NCI-H2107 treated with DMSO at 0.1 percent for 48 hours (cell line): ENCODE results near the gene NHEJ1.
"Not testable (repeated sequence)": the region's sequence is repeated elsewhere in the genome, so short reads cannot be mapped to it uniquely, and the experiment has no call there.

ENCODE experiments used
- DNase-seq: peaks from one replicate; lab custom pipeline; 2025; ENCODE audit not compliant: unreplicated experiment; lab: John Stamatoyannopoulos, UW

Gene NHEJ1

DNA sequence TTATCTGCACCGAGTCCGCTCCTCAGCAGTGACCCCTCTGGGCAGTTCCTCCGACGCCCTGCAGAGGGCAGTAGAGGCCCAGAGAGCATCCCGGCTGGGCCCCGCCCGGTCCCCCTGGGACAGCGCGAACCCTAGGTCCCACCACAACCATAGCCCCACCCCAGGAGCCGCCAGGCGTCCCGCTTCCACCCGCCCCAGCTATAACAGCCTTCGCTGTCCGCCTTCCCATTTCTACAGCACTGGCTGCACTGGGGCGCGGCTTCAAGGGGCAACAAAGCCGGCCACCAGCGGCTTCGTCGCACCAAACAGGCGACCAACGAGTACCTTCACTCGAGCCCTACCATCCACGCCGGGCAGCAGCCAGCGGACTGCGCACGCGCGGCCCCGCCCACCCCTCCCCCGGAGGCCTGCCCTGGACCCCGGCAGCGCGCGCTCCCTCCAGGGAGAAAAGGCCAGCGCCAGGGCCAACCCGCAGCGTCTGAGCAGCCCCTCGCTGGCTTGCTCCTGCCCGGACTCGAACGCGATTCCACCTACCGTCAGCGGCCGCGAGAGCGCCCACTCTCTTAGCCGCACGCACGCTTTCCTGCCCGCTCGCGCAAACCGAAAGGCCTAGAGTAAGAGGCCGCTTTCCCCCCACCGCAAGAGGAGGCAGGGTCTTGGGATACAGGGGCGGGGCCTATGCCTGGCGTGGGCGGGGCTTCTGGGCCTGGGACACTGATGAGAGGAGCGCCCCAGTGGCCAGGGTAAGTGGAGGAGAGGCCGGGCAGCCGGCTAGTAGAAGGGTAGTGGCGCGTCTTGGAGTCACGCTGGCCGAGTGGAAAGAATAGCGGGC is at the start of gene NHEJ1:
TSS of gene NHEJ1 (minus strand) at position 630 of the 832 bp plus-strand sequence. CDS start 2,453 bp downstream, outside the sequence.
- DNase-seq, result peak; percentile 50

GRCh38 chr2:219209236-219210195 is 48.9 kb upstream of the NHEJ1 start:
- DNase-seq, result no peak

GRCh38 chr2:219207884-219208740 is 47.5 kb upstream of the NHEJ1 start:
- no peak for DNase-seq

- DNase-seq, result no peak
These were observed 46.7 kb upstream of the NHEJ1 start for GRCh38 chr2:219207134-219207883.

- DNase-seq, result peak; percentile 62
These were observed 45.9 kb upstream of the NHEJ1 start, which contains the start of gene ZFAND2B for GRCh38 chr2:219206328-219207133. Gene ZFAND2B, plus strand, starts transcription at chr2:219206782. Its CDS starts 206 bp downstream, at chr2:219206988.

- no peak for DNase-seq
These were observed 45.3 kb upstream of the NHEJ1 start for GRCh38 chr2:219205981-219206327.

DNA sequence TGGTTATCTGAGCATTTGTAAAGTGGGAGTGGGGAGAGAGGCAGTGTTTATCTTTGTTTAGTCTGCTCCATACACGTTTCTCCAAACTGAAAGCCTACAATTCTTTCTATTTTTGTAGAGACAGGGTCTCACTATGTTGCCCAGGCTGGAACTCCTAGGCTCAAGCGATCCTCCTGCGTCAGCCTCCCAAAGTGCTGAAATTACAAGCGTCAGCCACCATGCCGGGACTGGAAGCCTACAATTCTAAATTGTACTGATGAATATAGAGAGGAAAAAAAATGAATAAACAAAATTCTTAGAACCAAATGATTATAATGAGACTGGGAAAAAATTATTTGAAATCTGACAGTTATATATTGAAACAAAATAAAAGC is 44.5 kb upstream of the NHEJ1 start:
- no peak for DNase-seq

- no peak for DNase-seq
These were observed 44.0 kb upstream of the NHEJ1 start for GRCh38 chr2:219204425-219205164.

DNA sequence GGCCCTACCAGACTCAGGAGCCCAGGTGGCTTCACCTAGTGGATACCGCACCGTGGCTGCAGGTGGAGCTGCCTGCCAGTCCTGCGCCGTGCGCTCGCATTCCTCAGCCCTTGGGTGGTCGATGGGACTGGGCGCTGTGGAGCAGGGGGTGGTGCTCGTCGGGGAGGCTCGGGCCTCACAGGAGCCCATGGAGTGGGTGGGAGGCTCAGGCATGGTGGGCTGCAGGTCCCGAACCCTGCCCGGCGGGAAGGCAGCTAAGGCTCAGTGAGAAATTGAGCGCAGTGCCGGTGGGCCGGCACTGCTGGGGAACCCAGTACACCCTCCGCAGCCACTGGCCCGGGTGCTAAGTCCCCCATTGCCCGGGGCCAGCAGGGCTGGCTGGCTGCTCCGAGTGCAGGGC is 40.7 kb upstream of the NHEJ1 start:
- DNase-seq, result not testable (repeated sequence)

- DNase-seq, result not testable (repeated sequence)
These were observed 40.1 kb upstream of the NHEJ1 start for GRCh38 chr2:219200502-219201326.

GRCh38 chr2:219199470-219200211 is 39.0 kb upstream of the NHEJ1 start:
- DNase-seq, result no peak

DNA sequence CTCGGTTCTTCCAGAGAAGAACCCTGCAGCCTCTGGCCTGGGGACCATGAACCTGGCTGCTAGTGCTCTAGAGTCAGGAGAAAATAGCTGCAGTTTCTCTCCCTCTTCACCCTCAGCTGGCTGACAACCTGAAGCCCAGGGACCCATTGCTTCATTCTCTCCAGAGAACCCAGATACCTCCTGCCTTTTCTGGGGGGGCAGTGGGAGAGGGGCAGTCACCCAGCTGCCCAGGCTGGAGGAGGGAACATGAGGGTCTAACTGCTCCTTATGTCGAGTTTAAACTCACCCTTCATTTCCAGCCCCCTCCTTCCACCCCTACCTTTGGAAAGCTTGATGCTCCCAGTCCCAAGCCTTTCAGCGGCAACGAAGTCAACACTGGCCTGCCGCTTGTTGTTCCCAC is 38.4 kb upstream of the NHEJ1 start:
- no peak for DNase-seq

DNA sequence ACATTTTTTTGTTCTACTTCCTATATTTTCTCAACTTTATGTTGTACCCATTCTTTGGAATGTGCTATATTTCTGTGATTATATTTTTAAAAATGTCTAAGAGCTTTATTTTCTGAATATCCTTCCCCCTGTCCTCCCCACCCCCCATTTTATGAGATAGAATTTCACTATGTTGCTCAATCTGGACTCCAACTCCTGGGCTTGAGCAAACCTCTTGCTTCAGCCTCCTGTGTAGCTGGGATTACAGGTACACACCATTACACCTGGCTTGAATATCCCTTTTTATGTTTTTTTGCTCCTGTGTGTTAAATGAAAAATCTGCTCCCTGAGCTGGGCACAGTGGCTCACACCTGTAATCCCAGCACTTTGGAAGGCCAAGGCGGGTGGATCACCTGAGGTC is 36.8 kb upstream of the NHEJ1 start:
- no peak for DNase-seq

- no peak for DNase-seq
These were observed 26.3 kb upstream of the NHEJ1 start for GRCh38 chr2:219186754-219187456.

- no peak for DNase-seq
These were observed 23.5 kb upstream of the NHEJ1 start for GRCh38 chr2:219184121-219184520.

DNA sequence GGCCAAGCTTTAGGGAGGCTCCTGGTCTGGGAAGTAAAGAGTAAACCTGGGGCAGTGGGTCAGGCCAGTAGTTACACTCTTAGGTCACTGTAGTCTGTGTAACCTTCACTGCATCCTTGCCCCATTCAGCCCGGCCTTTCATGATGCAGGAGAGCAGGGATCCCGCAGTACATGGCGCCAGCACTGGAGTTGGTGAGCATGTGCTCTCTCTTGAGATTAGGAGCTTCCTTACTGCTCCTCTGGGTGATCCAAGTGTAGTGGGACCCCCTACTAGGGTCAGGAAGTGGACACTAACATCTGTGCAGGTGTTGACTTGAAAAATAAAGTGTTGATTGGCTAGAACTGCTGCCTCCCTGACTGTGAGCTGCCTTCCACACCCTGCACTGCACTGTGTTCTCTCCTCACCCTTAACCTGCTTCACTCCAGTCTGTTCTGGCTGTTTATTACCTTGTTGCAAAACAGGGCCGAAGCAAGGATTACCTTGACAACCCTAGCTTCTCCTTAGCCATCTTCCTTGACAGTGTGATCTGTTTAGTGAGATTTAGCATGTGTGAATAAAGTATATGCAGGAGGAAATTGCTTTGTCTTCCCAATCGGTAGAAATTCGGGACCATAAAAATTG is 22.6 kb upstream of the NHEJ1 start:
- DNase-seq, result no peak
